Right renal pelvis (tissue), 4 donors: ENCODE results near the gene VCAN. TPM values are rescaled to one million over a fixed set of nuclear protein-coding genes. Genes with fewer than 3 reads are reported as not detected.
"Not testable (repeated sequence)": the region's sequence is repeated elsewhere in the genome, so short reads cannot be mapped to it uniquely, and the experiment has no call there.

Experiments used
- DNase-seq, 4 donors: peaks; one replicate each; pipeline ENCODE4 v3.0.0-alpha.2; 2013; ENCODE audit warnings: low read depth in 4 of 4, low spot score in 3 of 4, missing footprints in 1 of 4
- polyA plus RNA-seq, 4 donors: library from polyadenylated mRNA; unstranded; fragments of 120-200 nt; gene quantifications; one replicate each; pipeline ENCODE4 v1.2.1, GENCODE V29; 2013; ENCODE audit not compliant: insufficient read length in 4 of 4

VCAN gene
- polyA plus RNA-seq: 100 to 1,000 TPM; 295 to 336 (median 315) TPM

GRCh38 chr5:83471405-83472212, at the start of gene VCAN:
TSS of gene VCAN (plus strand) at chr5:83471744. CDS start at chr5:83483519, 11,775 bp downstream.
- DNase-seq: peak in 3 of 4 donors; percentile 69 to 72 (median 70)

- no peak for DNase-seq
These were observed 49.3 kb upstream of the VCAN start for GRCh38 chr5:83422284-83422683.

- DNase-seq: no peak
These were observed 44.7 kb upstream of the VCAN start for GRCh38 chr5:83426855-83427254.

GRCh38 chr5:83428126-83428525, 43.4 kb upstream of the VCAN start:
- DNase-seq: no peak

- DNase-seq: no peak
These were observed 42.7 kb upstream of the VCAN start for GRCh38 chr5:83428890-83429289.

GRCh38 chr5:83430130-83431010, 41.2 kb upstream of the VCAN start:
- DNase-seq: peak; percentile 18 to 54 (median 44)

- no peak for DNase-seq
These were observed 37.7 kb upstream of the VCAN start for GRCh38 chr5:83433891-83434290.

GRCh38 chr5:83434946-83435345, 36.6 kb upstream of the VCAN start:
- DNase-seq: no peak

- DNase-seq: no peak
These were observed 35.3 kb upstream of the VCAN start for GRCh38 chr5:83436276-83436675.

GRCh38 chr5:83437697-83438096, 33.8 kb upstream of the VCAN start:
- DNase-seq: not testable (repeated sequence)

- DNase-seq: no peak
These were observed 30.7 kb upstream of the VCAN start for GRCh38 chr5:83440826-83441225.

GRCh38 chr5:83441747-83442146, 29.8 kb upstream of the VCAN start:
- DNase-seq: no peak

GRCh38 chr5:83443534-83443933, 28.0 kb upstream of the VCAN start:
- DNase-seq: no peak

- DNase-seq: no peak
These were observed 27.1 kb upstream of the VCAN start for GRCh38 chr5:83444445-83444844.

GRCh38 chr5:83446253-83446947, 25.1 kb upstream of the VCAN start:
- no peak for DNase-seq

- DNase-seq: no peak
These were observed 24.0 kb upstream of the VCAN start for GRCh38 chr5:83447533-83447932.

GRCh38 chr5:83450183-83450966, 21.2 kb upstream of the VCAN start:
- DNase-seq: no peak

GRCh38 chr5:83450967-83451248, 20.6 kb upstream of the VCAN start:
- no peak for DNase-seq

- no peak for DNase-seq
These were observed 19.6 kb upstream of the VCAN start for GRCh38 chr5:83451955-83452354.

GRCh38 chr5:83453937-83454336, 17.6 kb upstream of the VCAN start:
- no peak for DNase-seq
